VCaP (cell line): ENCODE measurements around the gene FOXO4.

ENCODE experiments used
- H3K27ac ChIP-seq: fragments of 450-650 bp; 2 replicates; pipeline ENCODE4 v1.5.1; 2017
- CTCF ChIP-seq: fragments of 450-650 bp; conservative IDR thresholded peaks from 2 replicates; pipeline ENCODE4 v1.5.1; 2017; ENCODE audit warnings: mild to moderate bottlenecking, moderate library complexity

FOXO4 gene

GRCh38 chrX:71091263-71091662 lies 4.4 kb upstream of the FOXO4 start:
- no peak for TF ChIP-seq CTCF
- no peak overlapping the region for H3K27ac ChIP-seq

- TF ChIP-seq CTCF = no peak
- peak overlapping the region; percentile 51; the same call in 1 of the 2 replicates for H3K27ac ChIP-seq
Observed at GRCh38 chrX:71095033-71095432, 618 bp upstream of the FOXO4 start.

GRCh38 chrX:71095981-71096759 lies 519 bp downstream of the FOXO4 start:
- no peak for TF ChIP-seq CTCF
- peak overlapping the region; percentile 51; the same call in 1 of the 2 replicates for H3K27ac ChIP-seq

DNA sequence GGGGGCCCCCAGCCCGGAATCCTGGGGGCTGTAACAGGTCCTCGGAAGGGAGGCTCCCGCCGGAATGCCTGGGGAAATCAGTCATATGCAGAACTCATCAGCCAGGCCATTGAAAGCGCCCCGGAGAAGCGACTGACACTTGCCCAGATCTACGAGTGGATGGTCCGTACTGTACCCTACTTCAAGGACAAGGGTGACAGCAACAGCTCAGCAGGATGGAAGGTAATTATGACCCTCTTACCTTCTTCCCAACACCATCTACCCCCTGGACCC lies 1.0 kb downstream of the FOXO4 start:
- TF ChIP-seq CTCF = no peak
- peak overlapping the region; percentile 51; the same call in 1 of the 2 replicates for H3K27ac ChIP-seq

- TF ChIP-seq CTCF = peak; percentile 53
- H3K27ac ChIP-seq = no peak overlapping the region
Observed at GRCh38 chrX:71098302-71098701, 2.7 kb downstream of the FOXO4 start.

GRCh38 chrX:71098951-71099506 lies 3.4 kb downstream of the FOXO4 start:
- TF ChIP-seq CTCF = no peak
- no peak overlapping the region for H3K27ac ChIP-seq

DNA sequence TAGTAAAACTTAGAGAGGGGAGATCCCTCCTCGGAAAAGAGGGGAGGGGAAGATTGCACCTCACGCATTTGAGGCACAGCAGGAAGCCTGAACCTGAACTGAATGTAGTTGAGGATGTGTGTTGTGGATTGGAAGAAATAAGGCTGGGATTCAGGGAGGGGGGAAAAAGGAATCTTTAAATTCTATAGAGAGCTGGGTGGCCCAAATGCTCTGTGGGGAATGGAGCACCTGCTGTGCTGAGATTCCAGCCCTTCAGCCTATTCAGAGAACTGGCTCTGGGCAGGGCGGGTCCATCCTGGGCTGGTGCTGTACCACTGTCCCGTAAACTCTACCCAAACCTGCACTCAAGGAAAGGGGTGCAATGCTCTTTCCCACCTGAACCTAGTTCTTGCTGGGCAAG lies 4.1 kb downstream of the FOXO4 start:
- no peak for TF ChIP-seq CTCF
- no peak overlapping the region for H3K27ac ChIP-seq
